Keratinocyte (primary cell): Measurements from ENCODE around the gene CNNM4. TPM values are rescaled to one million over a fixed set of nuclear protein-coding genes. Genes with fewer than 3 reads are reported as not detected.

Experiments used
- DNase-seq: peaks from one replicate; pipeline ENCODE4 v3.0.0-alpha.2; 2011; ENCODE audit warnings: low read depth, missing footprints, low spot score
- FAIRE-seq: peaks from 2 replicates; lab custom pipeline; 2011; peaks lifted over from hg19 to GRCh38; lab: Jason Lieb, UNC
- H2AFZ ChIP-seq: 2 replicates; pipeline ENCODE4 v1.6.0; 2012; ENCODE audit warnings: low read length, control low read depth, inconsistent platforms; ENCODE audit not compliant: control insufficient read depth
- H3K27ac ChIP-seq: 2 replicates; pipeline ENCODE4 v1.5.1; 2011; ENCODE audit warnings: low read length; ENCODE audit not compliant: control insufficient read depth, insufficient read depth
- H3K27me3 ChIP-seq: 3 replicates; pipeline ENCODE4 v1.6.0; 2011; ENCODE audit warnings: low read length; ENCODE audit not compliant: control insufficient read depth, insufficient read depth; ENCODE audit errors: extremely low read depth
- H3K36me3 ChIP-seq, 2 experiments: 2 replicates in 1 of 2; 3 replicates in 1 of 2; pipeline ENCODE4 v1.5.1; 2011; ENCODE audit warnings: low read length in 2 of 2, mild to moderate bottlenecking in 1 of 2; ENCODE audit not compliant: control insufficient read depth in 2 of 2, insufficient read depth in 2 of 2; ENCODE audit errors: extremely low read depth in 1 of 2
- H3K4me1 ChIP-seq: 3 replicates; pipeline ENCODE4 v1.5.1; 2011; ENCODE audit warnings: low read length; ENCODE audit not compliant: control insufficient read depth, insufficient read depth; ENCODE audit errors: extremely low read depth
- H3K4me2 ChIP-seq: 3 replicates; pipeline ENCODE4 v1.6.0; 2011; ENCODE audit warnings: low read depth, low read length; ENCODE audit not compliant: control insufficient read depth, insufficient read depth; ENCODE audit errors: extremely low read depth
- H3K4me3 ChIP-seq, 3 experiments: fragments of 200-600 bp in 1 of 3; sonication (generic) in 1 of 3; 2 replicates in 2 of 3; 3 replicates in 1 of 3; pipeline ENCODE4 v1.5.1; 2011 to 2016; ENCODE audit warnings: low read length in 3 of 3, mild to moderate bottlenecking in 3 of 3, control low read depth in 2 of 3, inconsistent platforms in 1 of 3, low read depth in 1 of 3, mixed read lengths in 1 of 3, mixed run types in 1 of 3, moderate library complexity in 1 of 3; ENCODE audit not compliant: control insufficient read depth in 2 of 3, insufficient read depth in 2 of 3; ENCODE audit errors: extremely low read depth in 1 of 3
- H3K79me2 ChIP-seq: 2 replicates; pipeline ENCODE4 v1.6.0; 2012; ENCODE audit warnings: low read length; ENCODE audit not compliant: control insufficient read depth, insufficient read depth
- H3K9ac ChIP-seq: 3 replicates; pipeline ENCODE4 v1.6.0; 2011; ENCODE audit warnings: low read length; ENCODE audit not compliant: control insufficient read depth, insufficient read depth; ENCODE audit errors: extremely low read depth
- H3K9me1 ChIP-seq: 3 replicates; pipeline ENCODE4 v1.6.0; 2011; ENCODE audit warnings: low read length; ENCODE audit not compliant: control insufficient read depth, insufficient read depth; ENCODE audit errors: extremely low read depth
- H3K9me3 ChIP-seq: 2 replicates; pipeline ENCODE4 v1.5.1; 2012; ENCODE audit warnings: low read depth, low read length; ENCODE audit not compliant: control insufficient read depth
- H4K20me1 ChIP-seq: 3 replicates; pipeline ENCODE4 v1.6.0; 2011; ENCODE audit warnings: low read length; ENCODE audit not compliant: control insufficient read depth, insufficient read depth; ENCODE audit errors: extremely low read depth
- CTCF ChIP-seq, 3 experiments: IDR thresholded peaks in 1 of 3; conservative IDR thresholded peaks in 1 of 3; optimal IDR thresholded peaks in 1 of 3; 2 replicates in 2 of 3; 3 replicates in 1 of 3; pipeline versions ENCODE3 to v1.5.1; 2011; ENCODE audit warnings: low read length in 3 of 3, mild to moderate bottlenecking in 3 of 3, moderate library complexity in 2 of 3, control low read depth in 1 of 3, inconsistent platforms in 1 of 3; ENCODE audit not compliant: insufficient read depth in 2 of 3; ENCODE audit errors: extremely low read depth in 1 of 3
- EZH2 ChIP-seq: IDR thresholded peaks from one replicate; pipeline ENCODE4 v1.6.1; 2012; ENCODE audit warnings: inconsistent platforms, mild to moderate bottlenecking, low read length, moderate library complexity
- dilution Hi-C: fragments of 300-500 bp; cut with MboI; formaldehyde crosslinking; loops from one replicate; pipeline ENCODE4 v1.7.0; 2020; ENCODE audit warnings: low sequenced_read_pairs; ENCODE audit not compliant: extremely low pct_ligation_motif_present
- polyA plus RNA-seq, 5 experiments: library from polyadenylated mRNA; depleted of rRNA in 3 of 5; stranded (reverse) in 3 of 5; stranded (forward) in 1 of 5; unstranded in 1 of 5; fragments of >200 nt; gene quantifications; 1 replicate in 1 of 5; 2 replicates in 3 of 5; 3 replicates in 1 of 5; pipeline versions ENCODE4 v1.2.1 to v1.2.3, GENCODE V29; 2011 to 2012; ENCODE audit warnings: missing spikeins in 2 of 5, low read depth in 1 of 5, low replicate concordance in 1 of 5

CNNM4 gene
- polyA plus RNA-seq, 1 donor (not counting 4 experiments of a cell fraction or from before 2014, with no cell fraction given): 4.4 TPM

GRCh38 chr2:96801005-96801785 lies 40.5 kb downstream of the CNNM4 start:
- H3K4me3 ChIP-seq: no peak overlapping the region
- H3K9me3 ChIP-seq: no peaks in the 10 kb centered on the region
- no peak overlapping the region for H3K9ac ChIP-seq
- no peaks in the 10 kb centered on the region for H3K4me1 ChIP-seq
- dilution Hi-C loops: no loop called here
- FAIRE-seq: peak; percentile 60
- no peaks in the 10 kb centered on the region for H3K27me3 ChIP-seq
- no peak overlapping the region for H3K27ac ChIP-seq
- TF ChIP-seq CTCF (optimal IDR thresholded peaks at IDR 0.05 in 1 of 3, IDR thresholded peaks at IDR 0.05 in 1 of 3, conservative IDR thresholded peaks at IDR 0.05 in 1 of 3; ENCODE audit: extremely low read depth in 1 of 3, insufficient read depth in 2 of 3, low read length in 3 of 3): peak; percentile 85 to 100 (median 96)
- TF ChIP-seq EZH2: no peak
- no peak overlapping the region for H2AFZ ChIP-seq
- H3K36me3 ChIP-seq: peaks cover 0 to 3% of the 10 kb centered on the region in 2 experiments
- no peak overlapping the region for H3K4me2 ChIP-seq
- no peaks in the 10 kb centered on the region for H3K9me1 ChIP-seq
- no peak for DNase-seq
- H3K79me2 ChIP-seq: no peaks in the 10 kb centered on the region
- no peaks in the 10 kb centered on the region for H4K20me1 ChIP-seq

DNA sequence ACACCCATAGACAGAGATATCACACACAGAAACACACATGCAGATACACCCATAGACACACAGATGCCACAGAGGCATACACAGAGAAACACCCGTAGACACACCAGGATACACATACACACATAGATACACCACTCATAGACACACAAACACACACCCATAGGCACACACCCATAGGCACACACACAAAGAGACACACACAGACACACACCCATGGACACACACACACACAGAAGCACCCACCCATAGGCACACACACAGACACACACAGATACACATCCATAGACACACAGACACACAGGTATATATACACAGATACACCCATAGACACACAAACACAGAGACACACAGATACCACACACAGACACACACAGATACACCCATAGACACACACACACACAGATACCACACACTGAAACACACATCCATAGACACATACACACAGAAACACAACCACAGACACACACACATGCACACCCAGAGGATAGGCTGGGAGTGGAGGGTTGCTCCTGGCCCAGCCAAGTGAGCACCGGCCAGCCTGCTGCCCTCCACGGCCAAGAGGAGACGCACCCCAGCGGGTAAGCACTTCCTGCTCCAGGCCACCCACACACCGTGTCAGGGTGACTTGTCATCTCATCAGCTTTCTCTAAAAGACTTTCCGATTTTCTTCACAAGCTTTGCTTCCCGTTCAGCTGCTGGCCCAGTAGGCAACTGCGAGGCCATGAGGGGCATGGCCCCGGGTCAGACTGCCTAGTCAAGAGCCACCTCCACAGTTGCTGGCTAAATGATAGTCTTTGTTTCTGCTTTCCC lies 41.3 kb downstream of the CNNM4 start:
- dilution Hi-C loops: no loop called here
- no peak for FAIRE-seq

More for the DNA sequence above, 41.3 kb downstream of the CNNM4 start:
- Histone ChIP-seq H3K27ac (no peak overlapping the region), H2AFZ (no peak overlapping the region), H3K36me3 (peaks cover 0 to 3% of the 10 kb centered on the region in 2 experiments), H3K79me2 (no peaks in the 10 kb centered on the region), H4K20me1 (no peaks in the 10 kb centered on the region), H3K27me3 (no peaks in the 10 kb centered on the region), H3K4me3 (no peak overlapping the region), H3K9me1 (no peaks in the 10 kb centered on the region), H3K9ac (no peak overlapping the region), H3K4me2 (no peak overlapping the region), H3K9me3 (no peaks in the 10 kb centered on the region), H3K4me1 (no peaks in the 10 kb centered on the region)
- TF ChIP-seq CTCF (optimal IDR thresholded peaks at IDR 0.05 in 1 of 3, IDR thresholded peaks at IDR 0.05 in 1 of 3, conservative IDR thresholded peaks at IDR 0.05 in 1 of 3; ENCODE audit: extremely low read depth in 1 of 3, insufficient read depth in 2 of 3, low read length in 3 of 3) (no peak), EZH2 (no peak)
- no peak for DNase-seq
